ENCODE data around the gene KLHL18. TPM values are rescaled to one million over a fixed set of nuclear protein-coding genes. Genes with fewer than 3 reads are reported as not detected.

The KLHL18 gene
- total and polyA plus RNA-seq, 4 donors = 3.5 to 12.6 (median 10.3) TPM

- H3K9me3 ChIP-seq (ENCODE audit: control insufficient read depth in 4 of 4, low read length in 3 of 4) = no peaks in the 10 kb centered on the region
- H3K27me3 ChIP-seq (ENCODE audit: control insufficient read depth in 4 of 4, insufficient read depth in 4 of 4, low read length in 3 of 4) = no peaks in the 10 kb centered on the region
- no peaks in the 10 kb centered on the region for H3K36me3 ChIP-seq (ENCODE audit: control insufficient read depth in 4 of 4, insufficient read depth in 3 of 4, low read depth in 1 of 4, low read length in 3 of 4)
- TF ChIP-seq HNF4G (IDR thresholded peaks at IDR 0.05) (no peak), MAX (IDR thresholded peaks at IDR 0.05) (no peak), NR2F2 (IDR thresholded peaks at IDR 0.05) (no peak)
- WGBS = 91% methylated on average over 2 of the region's 2 CpGs
- no peak overlapping the region for H3K27ac ChIP-seq (ENCODE audit: low read depth in 1 of 2, low read length in 2 of 2)
- no peak overlapping the region for H3K4me3 ChIP-seq (ENCODE audit: low read depth in 1 of 3, low read length in 3 of 3)
- peaks cover 0 to 3% (median 0%) of the 10 kb centered on the region in 4 donors for H3K4me1 ChIP-seq (ENCODE audit: control insufficient read depth in 4 of 4, insufficient read depth in 4 of 4, low read length in 3 of 4)
- no peak for DNase-seq (ENCODE audit: low spot score)
- H3K9ac ChIP-seq (ENCODE audit: low read depth in 1 of 2, low read length in 2 of 2) = no peak overlapping the region
Measured at GRCh38 chr3:47296562-47297302, 14.0 kb downstream of the KLHL18 start.

GRCh38 chr3:47298439-47298838, 15.7 kb downstream of the KLHL18 start:
- Histone ChIP-seq H3K4me3 (ENCODE audit: low read depth in 1 of 3, low read length in 3 of 3) (no peak overlapping the region), H3K27ac (ENCODE audit: low read depth in 1 of 2, low read length in 2 of 2) (no peak overlapping the region), H3K36me3 (ENCODE audit: control insufficient read depth in 4 of 4, insufficient read depth in 3 of 4, low read depth in 1 of 4, low read length in 3 of 4) (peaks cover 0 to 7% (median 2%) of the 10 kb centered on the region in 4 donors), H3K27me3 (ENCODE audit: control insufficient read depth in 4 of 4, insufficient read depth in 4 of 4, low read length in 3 of 4) (no peaks in the 10 kb centered on the region), H3K9me3 (ENCODE audit: control insufficient read depth in 4 of 4, low read length in 3 of 4) (no peaks in the 10 kb centered on the region), H3K4me1 (ENCODE audit: control insufficient read depth in 4 of 4, insufficient read depth in 4 of 4, low read length in 3 of 4) (no peaks in the 10 kb centered on the region), H3K9ac (ENCODE audit: low read depth in 1 of 2, low read length in 2 of 2) (no peak overlapping the region)
- DNase-seq (ENCODE audit: low spot score) = no peak
- WGBS = 90% methylated on average over 3 of the region's 3 CpGs
- TF ChIP-seq HNF4A (conservative IDR thresholded peaks at IDR 0.05) (no peak), JUND (IDR thresholded peaks at IDR 0.05) (no peak), REST (IDR thresholded peaks at IDR 0.05) (no peak), ATF3 (IDR thresholded peaks at IDR 0.05) (no peak), ZBTB33 (IDR thresholded peaks at IDR 0.05) (no peak), SP1 (IDR thresholded peaks at IDR 0.05) (no peak), FOXA2 (IDR thresholded peaks at IDR 0.05) (no peak), GABPA (IDR thresholded peaks at IDR 0.05 in 1 of 2, conservative IDR thresholded peaks at IDR 0.05 in 1 of 2) (no peak), MAX (IDR thresholded peaks at IDR 0.05) (no peak), RAD21 (IDR thresholded peaks at IDR 0.05) (no peak), YY1 (IDR thresholded peaks at IDR 0.05) (no peak), RXRA (IDR thresholded peaks at IDR 0.05) (no peak), EGR1 (IDR thresholded peaks at IDR 0.05; ENCODE audit: low read depth in 2 of 2) (no peak)

Data from liver (tissue), 9 donors.